ENCODE measurements around the gene TBC1D14. TPM values are rescaled to one million over a fixed set of nuclear protein-coding genes. Genes with fewer than 3 reads are reported as not detected.

The TBC1D14 gene
- total RNA-seq, 4 donors from 2014 or later: 42.6 to 56.9 (median 54.0) TPM

GRCh38 chr4:6988016-6988715 lies 78.5 kb downstream of the TBC1D14 start:
- no peak for TF ChIP-seq POLR2A (IDR thresholded peaks at IDR 0.05)
- TF ChIP-seq CTCF (IDR thresholded peaks at IDR 0.05): no peak
- TF ChIP-seq POLR2AphosphoS5 (IDR thresholded peaks at IDR 0.05): no peak
- no peak for TF ChIP-seq EP300 (IDR thresholded peaks at IDR 0.05; ENCODE audit: low read depth)
- 45 to 46% methylated on average over 6 to 12 of the region's 13 CpGs for WGBS, 2 donors (ENCODE audit: low coverage in 1 of 2)
- Histone ChIP-seq H3K4me1 (peaks cover 27 to 76% (median 55%) of the 10 kb centered on the region in 4 donors), H3K4me3 (peak overlapping the region; percentile 42 to 75 (median 62)), H3K9me3 (no peaks in the 10 kb centered on the region), H3K36me3 (no peaks in the 10 kb centered on the region), H3K27ac (peak overlapping the region; percentile 95 to 97 (median 96)), H3K27me3 (no peaks in the 10 kb centered on the region)
- in situ Hi-C loops (cut with MboI; ENCODE audit: low pct_ligation_motif_present in 1 of 4, low pct_unique_long_range_greater_than_20kb in 1 of 4, low sequenced_read_pairs in 3 of 4) (no loop called here), intact Hi-C loops (cut with DNase I; ENCODE audit: low total_unique reads) (loop anchor here (10.0 kb wide), 2 partner anchors 83 to 87 kb away; partner anchors contain the start of gene TBC1D14)
- peak; percentile 33 for DNase-seq

- Histone ChIP-seq H3K27me3 (no peaks in the 10 kb centered on the region), H3K9me3 (no peaks in the 10 kb centered on the region), H3K27ac (no peak overlapping the region), H3K36me3 (peaks cover 0 to 6% (median 0%) of the 10 kb centered on the region in 4 donors), H3K4me1 (peaks cover 27 to 74% (median 55%) of the 10 kb centered on the region in 4 donors), H3K4me3 (no peak overlapping the region)
- intact Hi-C loops (cut with DNase I; ENCODE audit: low total_unique reads) (loop anchor here (10.0 kb wide), 2 partner anchors 85 kb away; partner anchors contain the start of gene TBC1D14), in situ Hi-C loops (cut with MboI; ENCODE audit: low pct_ligation_motif_present in 1 of 4, low pct_unique_long_range_greater_than_20kb in 1 of 4, low sequenced_read_pairs in 3 of 4) (no loop called here)
- TF ChIP-seq CTCF (IDR thresholded peaks at IDR 0.05): no peak
- no peak for TF ChIP-seq POLR2AphosphoS5 (IDR thresholded peaks at IDR 0.05)
- TF ChIP-seq POLR2A (IDR thresholded peaks at IDR 0.05): no peak
- TF ChIP-seq EP300 (IDR thresholded peaks at IDR 0.05; ENCODE audit: low read depth): no peak
- 82 to 88% methylated on average over 3 to 10 of the region's 10 CpGs for WGBS, 2 donors (ENCODE audit: low coverage in 1 of 2)
- DNase-seq: no peak
Measured at GRCh38 chr4:6989331-6989923, 79.8 kb downstream of the TBC1D14 start.

GRCh38 chr4:6990661-6991060 lies 81.0 kb downstream of the TBC1D14 start:
- intact Hi-C loops (cut with DNase I; ENCODE audit: low total_unique reads): no loop called here
- peaks cover 0 to 8% (median 0%) of the 10 kb centered on the region in 4 donors for H3K36me3 ChIP-seq
- 92% methylated on average over 6 of the region's 6 CpGs; no CpG with 5 or more reads in 1 of the 2 donors for WGBS, 2 donors (ENCODE audit: low coverage in 1 of 2)
- TF ChIP-seq POLR2A (IDR thresholded peaks at IDR 0.05) (no peak), POLR2AphosphoS5 (IDR thresholded peaks at IDR 0.05) (no peak), EP300 (IDR thresholded peaks at IDR 0.05; ENCODE audit: low read depth) (no peak), CTCF (IDR thresholded peaks at IDR 0.05) (no peak)
- H3K9me3 ChIP-seq: no peaks in the 10 kb centered on the region
- H3K4me1 ChIP-seq: peaks cover 20 to 62% (median 43%) of the 10 kb centered on the region in 4 donors
- in situ Hi-C loops (cut with MboI; ENCODE audit: low pct_ligation_motif_present in 1 of 4, low pct_unique_long_range_greater_than_20kb in 1 of 4, low sequenced_read_pairs in 3 of 4): no loop called here
- H3K27me3 ChIP-seq: no peaks in the 10 kb centered on the region
- no peak overlapping the region for H3K4me3 ChIP-seq
- DNase-seq: no peak
- no peak overlapping the region for H3K27ac ChIP-seq

GRCh38 chr4:6991249-6991648 lies 81.6 kb downstream of the TBC1D14 start:
- Histone ChIP-seq H3K27me3 (no peaks in the 10 kb centered on the region), H3K27ac (peak overlapping the region; percentile 9 to 71 (median 33)), H3K36me3 (peaks cover 0 to 8% (median 2%) of the 10 kb centered on the region in 4 donors), H3K4me1 (peaks cover 20 to 56% (median 37%) of the 10 kb centered on the region in 4 donors), H3K9me3 (no peaks in the 10 kb centered on the region), H3K4me3 (no peak overlapping the region)
- DNase-seq: no peak
- TF ChIP-seq EP300 (IDR thresholded peaks at IDR 0.05; ENCODE audit: low read depth) (no peak), CTCF (IDR thresholded peaks at IDR 0.05) (no peak), POLR2A (IDR thresholded peaks at IDR 0.05) (no peak)
- intact Hi-C loops (cut with DNase I; ENCODE audit: low total_unique reads): no loop called here
- WGBS, 2 donors (ENCODE audit: low coverage in 1 of 2): 89% methylated on average over 11 of the region's 11 CpGs; no CpG with 5 or more reads in 1 of the 2 donors
- in situ Hi-C loops (cut with MboI; ENCODE audit: low pct_ligation_motif_present in 1 of 4, low pct_unique_long_range_greater_than_20kb in 1 of 4, low sequenced_read_pairs in 3 of 4): no loop called here

Measured in transverse colon (tissue), 4 donors.